T-helper 2 cell treated with Interferon-gamma antibody and Interleukin-4, amounts not matched to agents 5 μg/mL and 100 μg/mL, for 36 hours (primary cell): Measurements from ENCODE around the gene NOM1.
"Not testable (repeated sequence)": the region's sequence is repeated elsewhere in the genome, so short reads cannot be mapped to it uniquely, and the experiment has no call there.

Experiments used
- DNase-seq: peaks from one replicate; pipeline ENCODE4 v3.0.0; 2021; ENCODE audit warnings: low spot score
- H3K27ac Mint-ChIP-seq: one replicate; pipeline ENCODE4 v1.8.0; 2021; ENCODE audit warnings: mild to moderate bottlenecking, mixed read lengths
- H3K27me3 Mint-ChIP-seq: one replicate; pipeline ENCODE4 v1.8.0; 2021; ENCODE audit warnings: low read depth, mixed read lengths
- H3K36me3 Mint-ChIP-seq: one replicate; pipeline ENCODE4 v1.8.0; 2021; ENCODE audit warnings: low read depth, mixed read lengths
- H3K4me1 Mint-ChIP-seq: one replicate; pipeline ENCODE4 v1.8.0; 2021; ENCODE audit warnings: low read depth, mixed read lengths
- H3K4me3 Mint-ChIP-seq: one replicate; pipeline ENCODE4 v1.8.0; 2022; ENCODE audit warnings: mild to moderate bottlenecking, moderate library complexity, mixed read lengths
- H3K9me3 Mint-ChIP-seq: one replicate; pipeline ENCODE4 v1.8.0; 2021; ENCODE audit warnings: mixed read lengths

The NOM1 gene, protein sequence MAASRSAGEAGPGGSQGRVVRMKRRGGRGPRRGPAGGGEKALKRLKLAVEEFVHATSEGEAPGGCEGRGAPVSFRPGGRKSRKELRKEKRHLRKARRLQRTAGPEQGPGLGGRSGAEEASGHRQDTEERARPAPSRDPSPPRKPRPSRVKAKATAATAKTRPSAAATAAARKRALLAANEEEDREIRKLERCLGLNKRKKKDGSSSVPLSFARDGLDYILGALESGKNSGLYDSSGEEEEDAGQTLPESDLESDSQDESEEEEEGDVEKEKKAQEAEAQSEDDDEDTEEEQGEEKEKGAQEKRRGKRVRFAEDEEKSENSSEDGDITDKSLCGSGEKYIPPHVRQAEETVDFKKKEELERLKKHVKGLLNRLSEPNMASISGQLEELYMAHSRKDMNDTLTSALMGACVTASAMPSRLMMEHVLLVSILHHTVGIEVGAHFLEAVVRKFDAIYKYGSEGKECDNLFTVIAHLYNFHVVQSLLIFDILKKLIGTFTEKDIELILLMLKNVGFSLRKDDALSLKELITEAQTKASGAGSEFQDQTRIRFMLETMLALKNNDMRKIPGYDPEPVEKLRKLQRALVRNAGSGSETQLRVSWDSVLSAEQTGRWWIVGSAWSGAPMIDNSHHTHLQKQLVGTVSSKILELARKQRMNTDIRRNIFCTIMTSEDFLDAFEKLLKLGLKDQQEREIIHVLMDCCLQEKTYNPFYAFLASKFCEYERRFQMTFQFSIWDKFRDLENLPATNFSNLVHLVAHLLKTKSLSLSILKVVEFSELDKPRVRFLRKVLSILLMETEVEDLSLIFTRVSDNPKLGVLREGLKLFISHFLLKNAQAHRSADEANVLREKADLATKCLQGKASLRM

DNA sequence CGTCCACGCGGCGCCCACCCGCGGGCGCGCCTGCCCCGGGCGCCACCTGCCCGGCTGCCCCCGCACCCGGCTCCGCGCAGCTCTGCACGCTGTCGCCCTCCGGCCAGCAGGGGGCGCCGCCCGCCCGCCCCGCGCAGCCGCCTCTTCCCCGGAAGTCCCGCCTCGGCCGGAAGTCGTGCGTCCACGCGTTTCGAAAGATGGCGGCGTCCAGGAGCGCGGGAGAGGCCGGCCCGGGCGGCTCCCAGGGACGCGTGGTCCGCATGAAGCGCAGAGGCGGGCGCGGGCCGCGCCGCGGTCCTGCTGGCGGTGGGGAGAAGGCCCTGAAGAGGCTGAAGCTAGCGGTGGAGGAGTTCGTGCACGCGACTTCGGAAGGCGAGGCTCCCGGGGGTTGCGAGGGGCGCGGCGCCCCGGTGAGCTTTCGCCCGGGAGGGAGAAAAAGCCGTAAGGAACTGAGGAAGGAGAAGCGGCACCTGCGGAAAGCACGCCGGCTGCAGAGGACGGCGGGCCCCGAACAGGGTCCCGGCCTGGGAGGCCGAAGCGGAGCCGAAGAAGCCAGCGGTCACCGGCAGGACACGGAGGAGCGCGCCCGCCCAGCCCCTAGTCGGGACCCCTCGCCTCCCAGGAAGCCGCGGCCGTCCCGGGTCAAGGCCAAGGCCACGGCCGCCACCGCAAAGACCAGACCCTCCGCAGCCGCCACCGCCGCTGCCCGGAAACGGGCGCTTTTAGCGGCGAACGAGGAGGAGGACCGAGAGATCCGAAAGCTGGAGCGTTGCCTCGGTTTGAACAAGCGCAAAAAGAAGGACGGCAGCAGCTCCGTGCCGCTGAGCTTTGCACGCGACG lies at the start of gene NOM1:
TSS of gene NOM1 (plus strand) at position 172 of the 840 bp plus-strand sequence. CDS start at position 198, 26 bp downstream.
- Mint-ChIP-seq H3K9me3 (no peaks in the 10 kb centered on the region), H3K27me3 (peaks cover 21% of the 10 kb centered on the region), H3K36me3 (peaks cover 27% of the 10 kb centered on the region), H3K4me3 (peak within 1 kb of the TSS; percentile 93), H3K27ac (peak within 1 kb of the TSS; percentile 96), H3K4me1 (peaks cover 25% of the 10 kb centered on the region)
- DNase-seq: peak; percentile 90

DNA sequence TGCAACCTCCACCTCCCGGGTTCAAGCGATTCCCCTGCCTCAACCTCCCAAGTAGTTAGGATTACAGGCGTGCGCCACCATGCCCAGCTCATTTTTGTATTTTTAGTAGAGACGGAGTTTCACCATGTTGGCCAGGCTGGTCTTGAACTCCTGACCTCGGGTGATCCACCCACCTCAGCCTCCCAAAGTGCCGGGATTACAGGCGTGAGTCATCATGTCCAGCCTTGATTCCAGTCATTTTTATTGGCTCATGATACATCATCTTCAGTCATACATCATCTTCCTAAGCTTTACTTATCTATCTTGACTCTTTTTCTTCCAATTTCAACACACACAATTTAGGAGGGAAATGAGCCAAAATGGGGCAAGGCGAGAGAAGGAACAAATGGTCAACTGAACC lies 49.4 kb upstream of the NOM1 start:
- not testable (repeated sequence) for DNase-seq, H3K27ac Mint-ChIP-seq, H3K4me3 Mint-ChIP-seq, H3K36me3 Mint-ChIP-seq, H3K9me3 Mint-ChIP-seq
- Mint-ChIP-seq H3K27me3 (peaks cover 13% of the 10 kb centered on the region), H3K4me1 (peaks cover 25% of the 10 kb centered on the region)

DNA sequence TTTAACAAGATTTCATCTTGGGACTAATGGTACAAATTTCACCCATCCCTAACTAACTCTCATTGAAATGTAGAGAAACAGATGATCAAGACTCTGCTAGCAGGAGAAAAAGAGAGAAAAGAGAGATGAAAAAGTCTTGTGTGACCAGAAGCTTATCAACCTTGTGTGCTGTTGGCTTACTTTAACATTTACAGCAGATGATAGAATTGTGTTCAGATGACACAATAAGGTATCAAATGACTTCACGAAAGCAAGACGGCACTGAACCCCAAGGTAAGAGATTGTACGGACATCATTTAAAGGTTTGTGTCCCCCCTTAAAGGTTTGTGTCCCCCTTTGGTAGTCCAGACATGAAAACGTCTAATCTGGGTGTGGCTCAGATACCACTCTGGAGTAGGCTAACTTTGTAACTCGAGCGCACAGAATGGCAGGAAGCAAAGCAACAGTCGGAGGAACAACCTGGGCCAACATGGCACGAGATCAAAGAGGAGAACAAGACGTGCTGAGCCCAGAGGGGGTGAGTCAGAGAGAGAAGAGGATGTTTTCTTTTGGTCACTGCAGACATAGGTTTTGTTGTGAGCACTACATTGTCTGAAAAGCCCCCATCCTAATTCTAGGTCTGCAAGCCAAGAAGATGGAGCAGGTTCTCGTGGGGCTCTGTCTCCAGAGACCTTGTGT lies 46.1 kb upstream of the NOM1 start:
- no peaks in the 10 kb centered on the region for H3K36me3 Mint-ChIP-seq
- no peak overlapping the region for H3K27ac Mint-ChIP-seq
- H3K27me3 Mint-ChIP-seq: peaks cover 13% of the 10 kb centered on the region
- H3K4me1 Mint-ChIP-seq: peaks cover 5% of the 10 kb centered on the region
- no peak overlapping the region for H3K4me3 Mint-ChIP-seq
- H3K9me3 Mint-ChIP-seq: no peaks in the 10 kb centered on the region
- DNase-seq: no peak

DNA sequence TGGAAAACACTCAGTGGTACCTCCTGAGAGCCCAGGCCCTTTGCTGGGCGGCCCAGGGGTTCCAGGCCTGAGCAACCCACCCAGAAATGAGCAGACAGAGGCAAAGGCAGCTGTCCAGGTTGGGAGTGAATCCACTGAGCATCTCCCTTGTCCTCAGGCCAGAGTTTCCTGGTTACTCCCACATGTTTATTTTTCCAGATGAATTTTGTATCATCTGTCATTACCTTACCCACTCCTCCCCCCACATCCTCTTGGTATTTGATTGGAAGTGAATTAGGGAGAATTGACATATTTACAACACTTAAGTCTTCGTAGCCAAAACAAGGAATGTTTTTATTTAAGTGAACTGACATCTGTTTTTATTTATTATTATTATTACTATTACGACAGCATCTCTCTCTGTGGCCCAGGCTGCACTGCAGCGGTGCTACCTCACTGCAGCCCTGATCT lies 43.3 kb upstream of the NOM1 start:
- Mint-ChIP-seq H3K27me3 (peaks cover 6% of the 10 kb centered on the region), H3K27ac (no peak overlapping the region), H3K4me1 (peaks cover 9% of the 10 kb centered on the region), H3K9me3 (no peaks in the 10 kb centered on the region), H3K36me3 (no peaks in the 10 kb centered on the region), H3K4me3 (no peak overlapping the region)
- no peak for DNase-seq

DNA sequence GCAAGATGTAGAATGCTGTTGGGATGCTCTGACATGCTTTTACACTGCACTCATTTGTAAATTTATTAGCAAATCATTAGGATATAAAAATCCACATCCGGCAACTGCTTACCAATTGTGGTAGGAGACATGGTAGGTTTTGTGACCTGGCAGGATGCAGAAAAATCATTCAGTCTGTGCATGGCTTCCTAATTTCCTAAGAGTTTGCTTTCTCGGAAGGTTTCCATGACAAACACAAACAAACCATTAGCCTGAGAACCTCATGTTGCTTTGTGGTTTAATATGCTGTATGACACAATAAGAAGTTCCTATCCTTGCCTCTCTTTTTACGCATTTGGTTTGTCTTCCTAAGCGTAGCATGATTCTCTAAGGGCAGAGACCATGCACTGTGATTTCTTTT lies 41.9 kb upstream of the NOM1 start:
- no peak for DNase-seq
- peaks cover 9% of the 10 kb centered on the region for H3K4me1 Mint-ChIP-seq
- H3K36me3 Mint-ChIP-seq: peaks cover 3% of the 10 kb centered on the region
- peaks cover 12% of the 10 kb centered on the region for H3K27me3 Mint-ChIP-seq
- H3K27ac Mint-ChIP-seq: no peak overlapping the region
- H3K9me3 Mint-ChIP-seq: no peaks in the 10 kb centered on the region
- H3K4me3 Mint-ChIP-seq: no peak overlapping the region

DNA sequence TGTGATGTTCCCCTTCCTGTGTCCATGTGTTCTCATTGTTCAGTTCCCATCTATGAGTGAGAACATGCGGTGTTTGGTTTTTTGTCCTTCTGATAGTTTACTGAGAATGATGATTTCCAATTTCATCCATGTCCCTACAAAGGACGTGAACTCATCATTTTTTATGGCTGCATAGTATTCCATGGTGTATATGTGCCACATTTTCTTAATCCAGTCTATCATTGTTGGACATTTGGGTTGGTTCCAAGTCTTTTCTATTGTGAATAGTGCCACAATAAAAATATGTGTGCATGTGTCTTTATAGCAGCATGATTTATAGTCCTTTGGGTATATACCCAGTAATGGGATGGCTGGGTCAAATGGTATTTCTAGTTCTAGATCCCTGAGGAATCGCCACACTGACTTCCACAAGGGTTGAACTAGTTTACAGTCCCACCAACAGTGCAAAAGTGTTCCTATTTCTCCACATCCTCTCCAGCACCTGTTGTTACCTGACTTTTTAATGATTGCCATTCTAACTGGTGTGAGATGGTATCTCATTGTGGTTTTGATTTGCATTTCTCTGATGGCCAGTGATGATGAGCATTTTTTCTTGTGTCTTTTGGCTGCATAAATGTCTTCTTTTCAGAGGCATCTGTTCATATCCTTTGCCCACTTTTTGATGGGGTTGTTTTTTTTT lies 39.8 kb upstream of the NOM1 start:
- DNase-seq, H3K4me3 Mint-ChIP-seq, H3K4me1 Mint-ChIP-seq, H3K36me3 Mint-ChIP-seq, H3K27ac Mint-ChIP-seq, H3K9me3 Mint-ChIP-seq: not testable (repeated sequence)
- peaks cover 20% of the 10 kb centered on the region for H3K27me3 Mint-ChIP-seq

DNA sequence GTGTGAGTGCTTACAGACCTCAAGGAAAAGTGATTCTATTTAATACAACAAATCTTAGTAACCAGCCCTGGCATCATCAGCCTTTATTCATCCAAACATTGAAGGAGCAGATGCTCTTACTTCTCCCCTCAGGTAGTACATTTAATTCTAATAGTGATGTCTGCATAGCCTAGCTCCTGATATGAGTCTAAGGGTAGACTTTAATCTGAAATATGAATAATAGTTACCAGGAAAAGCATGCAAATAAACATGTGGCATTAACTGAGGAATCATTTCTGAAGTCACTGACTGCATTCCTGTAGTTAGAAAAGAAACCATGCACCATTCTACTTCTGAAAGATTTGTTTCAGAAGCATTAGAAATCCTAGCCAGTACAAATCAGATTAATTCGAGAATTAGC lies 30.9 kb upstream of the NOM1 start:
- no peak for DNase-seq
- no peaks in the 10 kb centered on the region for H3K9me3 Mint-ChIP-seq
- H3K36me3 Mint-ChIP-seq: peaks cover 3% of the 10 kb centered on the region
- peaks cover 30% of the 10 kb centered on the region for H3K27me3 Mint-ChIP-seq
- H3K27ac Mint-ChIP-seq: no peak overlapping the region
- H3K4me3 Mint-ChIP-seq: no peak overlapping the region
- peaks cover 13% of the 10 kb centered on the region for H3K4me1 Mint-ChIP-seq

DNA sequence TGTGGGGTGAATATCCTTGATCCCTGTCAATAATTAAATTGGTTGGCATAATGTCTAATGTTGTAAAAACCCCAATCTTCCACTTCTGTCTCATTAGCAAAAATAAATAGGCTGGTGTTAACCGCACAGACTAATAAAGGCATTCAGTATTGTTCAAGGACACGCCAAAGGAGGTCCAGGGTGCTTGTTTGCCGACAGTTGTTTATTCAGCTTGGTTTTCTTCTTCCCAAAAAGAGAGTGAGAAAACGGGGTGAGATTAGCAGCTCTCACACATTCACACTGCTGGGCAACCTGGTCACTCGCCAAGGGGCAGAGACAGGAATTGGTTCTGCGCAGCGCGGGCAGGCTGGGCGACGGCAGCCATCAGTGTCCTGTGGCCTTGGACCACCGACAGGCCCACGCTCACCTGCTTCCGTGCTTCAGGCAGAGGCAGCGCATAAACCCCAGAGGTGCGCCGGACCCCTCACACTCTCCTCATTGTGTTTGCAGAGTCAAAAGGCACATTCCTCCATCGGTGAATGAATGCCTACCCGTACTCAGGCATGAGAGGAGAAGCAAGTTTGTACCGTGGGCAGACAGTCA lies 30.3 kb upstream of the NOM1 start:
- peaks cover 3% of the 10 kb centered on the region for H3K36me3 Mint-ChIP-seq
- DNase-seq: no peak
- peaks cover 16% of the 10 kb centered on the region for H3K4me1 Mint-ChIP-seq
- peaks cover 26% of the 10 kb centered on the region for H3K27me3 Mint-ChIP-seq
- H3K4me3 Mint-ChIP-seq: no peak overlapping the region
- no peaks in the 10 kb centered on the region for H3K9me3 Mint-ChIP-seq
- H3K27ac Mint-ChIP-seq: no peak overlapping the region

DNA sequence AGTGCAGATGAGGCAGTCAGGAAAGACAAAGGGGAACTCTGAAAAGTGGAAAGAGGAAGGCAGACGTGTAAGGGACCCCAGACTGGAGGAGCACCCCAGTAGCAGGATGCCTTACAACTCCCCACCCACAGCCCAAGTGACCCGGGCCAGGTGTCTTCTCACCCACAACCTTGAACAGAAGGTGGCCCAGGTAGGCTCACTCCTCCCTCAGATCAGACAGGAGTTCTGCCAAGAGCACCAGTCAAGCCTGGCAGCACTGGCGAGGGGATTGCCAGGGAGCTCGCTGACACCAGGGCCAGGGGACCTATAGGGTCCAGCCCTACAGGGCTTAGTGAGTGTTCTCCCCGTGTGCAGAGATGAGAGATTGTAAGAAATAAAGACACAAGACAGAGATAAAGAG lies 29.4 kb upstream of the NOM1 start:
- H3K36me3 Mint-ChIP-seq: peaks cover 3% of the 10 kb centered on the region
- no peaks in the 10 kb centered on the region for H3K9me3 Mint-ChIP-seq
- H3K27ac Mint-ChIP-seq: no peak overlapping the region
- peaks cover 29% of the 10 kb centered on the region for H3K27me3 Mint-ChIP-seq
- H3K4me3 Mint-ChIP-seq: no peak overlapping the region
- no peak for DNase-seq
- H3K4me1 Mint-ChIP-seq: peaks cover 19% of the 10 kb centered on the region

DNA sequence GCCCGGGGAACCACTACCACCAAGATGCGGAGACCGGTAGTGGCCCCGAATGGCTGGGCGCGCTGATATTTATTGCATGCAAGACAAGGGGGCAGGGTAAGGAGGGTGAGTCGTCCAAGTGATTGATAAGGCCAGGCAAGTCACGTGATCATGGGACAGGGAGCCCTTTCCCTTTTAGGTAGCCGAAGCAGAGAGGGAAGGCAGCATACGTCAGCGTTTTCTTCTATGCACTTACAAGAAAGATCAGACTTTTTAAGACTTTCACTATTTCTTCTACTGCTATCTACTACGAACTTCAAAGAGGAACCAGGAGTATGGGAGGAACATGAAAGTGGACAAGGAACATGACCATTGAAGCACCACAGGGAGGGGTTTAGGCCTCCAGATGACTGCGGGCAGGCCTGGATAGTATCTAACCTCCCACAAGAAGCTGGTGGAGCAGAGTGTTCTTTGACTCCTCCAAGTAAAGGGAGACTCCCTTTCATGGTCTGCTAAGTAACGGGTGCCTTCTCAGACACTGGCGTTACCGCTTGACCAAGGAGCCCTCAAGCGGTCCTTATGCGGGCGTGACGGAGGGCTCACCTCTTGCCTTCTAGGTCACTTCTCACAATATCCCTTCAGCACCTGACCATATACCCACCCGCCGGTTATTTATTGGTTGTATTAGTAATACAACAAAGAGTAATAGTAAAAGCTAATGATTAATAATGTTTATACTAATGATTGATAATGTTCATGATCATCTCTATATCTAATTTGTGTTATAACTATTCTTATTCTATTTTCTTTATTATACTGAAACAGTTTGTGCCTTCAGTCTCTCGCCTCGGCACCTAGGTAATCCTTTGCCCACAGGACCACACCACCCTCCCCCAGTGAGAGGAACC lies 28.8 kb upstream of the NOM1 start:
- not testable (repeated sequence) for H3K9me3 Mint-ChIP-seq, H3K4me3 Mint-ChIP-seq, H3K27ac Mint-ChIP-seq, H3K36me3 Mint-ChIP-seq, DNase-seq
- H3K27me3 Mint-ChIP-seq: peaks cover 25% of the 10 kb centered on the region
- H3K4me1 Mint-ChIP-seq: peaks cover 19% of the 10 kb centered on the region

DNA sequence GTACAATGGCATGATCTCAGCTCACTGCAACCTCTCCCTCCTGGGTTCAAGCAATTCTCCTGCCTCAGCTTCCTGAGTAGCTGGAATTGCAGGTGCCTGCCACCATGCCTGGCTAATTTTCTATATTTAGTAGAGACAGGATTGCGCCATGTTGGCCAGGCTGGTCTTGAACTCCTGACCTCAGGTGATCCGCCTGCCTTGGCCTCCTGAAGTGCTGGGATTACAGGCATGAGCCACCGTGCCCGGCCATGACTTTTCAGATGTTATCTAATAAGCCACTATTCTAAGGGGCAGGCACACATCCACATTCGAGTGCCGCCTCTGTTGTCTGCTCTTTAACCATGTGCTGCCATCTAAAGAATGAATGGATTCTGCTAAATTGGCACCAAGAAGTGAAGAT lies 27.2 kb upstream of the NOM1 start:
- H3K9me3 Mint-ChIP-seq, H3K36me3 Mint-ChIP-seq, DNase-seq: not testable (repeated sequence)
- Mint-ChIP-seq H3K4me1 (peaks cover 17% of the 10 kb centered on the region), H3K4me3 (peak overlapping the region; percentile 70), H3K27me3 (peaks cover 23% of the 10 kb centered on the region), H3K27ac (peak overlapping the region; percentile 79)

DNA sequence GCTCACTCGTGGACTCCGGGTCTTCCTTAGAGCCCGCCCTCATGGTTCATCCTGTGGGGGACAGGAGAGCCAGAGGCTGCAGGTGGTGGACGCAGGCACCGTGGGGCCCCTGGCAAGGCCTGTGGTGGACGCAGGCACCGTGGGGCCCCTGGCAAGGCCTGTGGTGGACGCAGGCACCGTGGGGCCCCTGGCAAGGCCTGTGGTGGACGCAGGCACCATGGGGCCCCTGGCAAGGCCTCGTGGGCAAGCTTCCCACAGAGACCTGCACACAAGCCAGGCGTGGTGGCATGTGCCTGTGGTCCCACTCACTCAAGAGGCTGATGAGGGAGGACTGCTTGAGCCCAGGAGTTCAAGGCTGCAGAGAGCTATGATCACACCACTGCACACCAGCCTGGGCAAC lies 23.7 kb upstream of the NOM1 start:
- DNase-seq, H3K9me3 Mint-ChIP-seq, H3K27ac Mint-ChIP-seq, H3K4me3 Mint-ChIP-seq, H3K36me3 Mint-ChIP-seq: not testable (repeated sequence)
- Mint-ChIP-seq H3K4me1 (peaks cover 26% of the 10 kb centered on the region), H3K27me3 (peaks cover 27% of the 10 kb centered on the region)
